Measurements from ENCODE around the gene BTN3A1. TPM values are rescaled to one million over a fixed set of nuclear protein-coding genes. Genes with fewer than 3 reads are reported as not detected.

BTN3A1 gene
- total and polyA plus RNA-seq, 2 of the 8 experiments (the other 6 are each of a cell fraction or from before 2014, with no cell fraction given) = 4.7 to 5.6 TPM

- Histone ChIP-seq H3K23ac (ENCODE audit: insufficient read length) (no peak overlapping the region), H2BK15ac (ENCODE audit: low read length) (no peak overlapping the region), H3K4ac (replicated peaks; ENCODE audit: insufficient read length, low read depth, low read length) (no peak overlapping the region), H3K79me2 (ENCODE audit: control insufficient read depth in 1 of 2, insufficient read depth in 2 of 2, low read length in 2 of 2) (no peaks in the 10 kb centered on the region), H3K36me3 (ENCODE audit: control insufficient read depth in 2 of 4, insufficient read depth in 4 of 4, low read length in 3 of 4) (peaks cover 0 to 14% (median 12%) of the 10 kb centered on the region in 4 experiments; a peak in 7 of 8 replicates), H2BK12ac (ENCODE audit: low read depth, low read length) (no peak overlapping the region), H3K56ac (replicated peaks; ENCODE audit: insufficient read length, low read depth, low read length) (no peak overlapping the region), H3K23me2 (ENCODE audit: low read depth, low read length) (no peaks in the 10 kb centered on the region), H3K4me3 (ENCODE audit: extremely low read depth in 1 of 4, insufficient read depth in 2 of 4, low read depth in 3 of 4, low read length in 4 of 4) (no peak overlapping the region), H2AK5ac (ENCODE audit: low read depth, low read length) (no peak overlapping the region), H3K18ac (ENCODE audit: extremely low read depth, low read length) (no peak overlapping the region), H3K27me3 (replicated peaks in 1 of 4; ENCODE audit: control insufficient read depth in 3 of 4, extremely low read depth in 1 of 4, insufficient read depth in 3 of 4, low read length in 3 of 4) (no peaks in the 10 kb centered on the region), H3K9me3 (ENCODE audit: insufficient read depth in 2 of 2, low read depth in 1 of 2, low read length in 1 of 2) (no peaks in the 10 kb centered on the region), H4K8ac (ENCODE audit: extremely low read depth, insufficient read depth, low read length) (no peak overlapping the region), H3K4me1 (replicated peaks in 1 of 4; ENCODE audit: control insufficient read depth in 3 of 4, insufficient read depth in 4 of 4, low read length in 3 of 4) (peaks cover 0 to 5% (median 4%) of the 10 kb centered on the region in 4 experiments; a peak in 3 of 7 replicates), H3K14ac (ENCODE audit: insufficient read length) (no peak overlapping the region), H4K91ac (replicated peaks; ENCODE audit: insufficient read length, low read length) (no peak overlapping the region), H3K4me2 (ENCODE audit: insufficient read depth in 1 of 2, low read depth in 2 of 2, low read length in 2 of 2) (no peak overlapping the region), H2BK20ac (ENCODE audit: low read length) (no peak overlapping the region), H3K27ac (ENCODE audit: low read depth, low read length) (no peak overlapping the region), H3K79me1 (ENCODE audit: low read depth, low read length) (peaks cover 3% of the 10 kb centered on the region; the same call in 1 of the 2 replicates), H2BK5ac (ENCODE audit: low read depth, low read length) (no peak overlapping the region), H2AFZ (ENCODE audit: low read length) (no peak overlapping the region), H4K5ac (ENCODE audit: insufficient read length, low read depth, low read length) (no peak overlapping the region), H2BK120ac (replicated peaks; ENCODE audit: low read depth, low read length) (no peak overlapping the region), H4K20me1 (replicated peaks in 1 of 2; ENCODE audit: control insufficient read depth in 1 of 2, insufficient read depth in 2 of 2, low read length in 2 of 2) (no peaks in the 10 kb centered on the region), H3K9ac (replicated peaks in 1 of 4; ENCODE audit: extremely low read depth in 1 of 4, low read depth in 3 of 4, low read length in 3 of 4) (no peak overlapping the region)
- 68% methylated on average over 5 of the region's 5 CpGs; no CpG with 5 or more reads in 1 of the 2 experiments for WGBS, 2 experiments (ENCODE audit: extremely low coverage in 1 of 2, insufficient coverage in 1 of 2, insufficient read length in 1 of 2, insufficient replicate concordance in 2 of 2, low coverage in 1 of 2, low lambda C conversion rate in 2 of 2, missing lambda C conversion rate in 1 of 2)
- ChIA-PET CTCF (ENCODE audit: partially characterized antibody) (interaction anchor here (0.8 to 3.6 kb wide), 2 partner anchors 18 to 898 kb away, joined by 3 to 14 read pairs; no protein-coding TSS in a partner anchor), POLR2A (ENCODE audit: partially characterized antibody) (interaction anchor here (1.0 kb wide), 1 partner anchor 24 kb away, joined by 3 read pairs; no protein-coding TSS in a partner anchor)
- DNase-seq (ENCODE audit: low read depth in 1 of 2, low spot score in 2 of 2) (no peak), FAIRE-seq (no peak)
- no peak for TF ChIP-seq NANOG (IDR thresholded peaks at IDR 0.05; ENCODE audit: insufficient read depth, low read depth, low read length, poor library complexity, severe bottlenecking)
- TF ChIP-seq RFX5 (IDR thresholded peaks at IDR 0.05; ENCODE audit: borderline replicate concordance, low read depth, low read length) = no peak
- no peak for TF ChIP-seq TBP (IDR thresholded peaks at IDR 0.05; ENCODE audit: low read depth, low read length)
- no peak for TF ChIP-seq BCL11A (IDR thresholded peaks at IDR 0.05; ENCODE audit: low read depth in 2 of 2, low read length in 2 of 2)
- TF ChIP-seq NRF1 (IDR thresholded peaks at IDR 0.05; ENCODE audit: low read depth, low read length) = no peak
- TF ChIP-seq TCF12 (IDR thresholded peaks at IDR 0.05; ENCODE audit: low read depth, low read length) = no peak
- no peak for TF ChIP-seq SIRT6 (IDR thresholded peaks at IDR 0.05; ENCODE audit: low read length)
- no peak for TF ChIP-seq POU5F1 (IDR thresholded peaks at IDR 0.05; ENCODE audit: low read depth, low read length)
Measured at GRCh38 chr6:26390531-26390930, 11.5 kb upstream of the BTN3A1 start.

All from H1 (cell line).